Endothelial cell (in vitro differentiated cells): ENCODE results near the gene CUL4A. TPM values are rescaled to one million over a fixed set of nuclear protein-coding genes. Genes with fewer than 3 reads are reported as not detected.
A peak's percentile ranks its signal among the peaks of the same experiment; 100 is the strongest.

ENCODE experiments used
- DNase-seq: peaks from one replicate; pipeline ENCODE4 v3.0.0; 2021; ENCODE audit warnings: low spot score
- H3K27ac Mint-ChIP-seq: one replicate; pipeline ENCODE4 v1.8.0; 2021; ENCODE audit warnings: mixed read lengths, inconsistent platforms; ENCODE audit not compliant: unreplicated experiment
- H3K27me3 Mint-ChIP-seq: one replicate; pipeline ENCODE4 v1.8.0; 2021; ENCODE audit warnings: mild to moderate bottlenecking, moderate library complexity, mixed read lengths, inconsistent platforms; ENCODE audit not compliant: unreplicated experiment
- H3K36me3 Mint-ChIP-seq: one replicate; pipeline ENCODE4 v1.8.0; 2021; ENCODE audit warnings: mild to moderate bottlenecking, low read depth, mixed read lengths, inconsistent platforms; ENCODE audit not compliant: unreplicated experiment
- H3K4me1 Mint-ChIP-seq: one replicate; pipeline ENCODE4 v1.8.0; 2021; ENCODE audit warnings: mild to moderate bottlenecking, mixed read lengths, inconsistent platforms; ENCODE audit not compliant: unreplicated experiment
- H3K4me3 Mint-ChIP-seq: one replicate; pipeline ENCODE4 v1.8.0; 2021; ENCODE audit warnings: mild to moderate bottlenecking, mixed read lengths, inconsistent platforms; ENCODE audit not compliant: unreplicated experiment
- H3K9me3 Mint-ChIP-seq: one replicate; pipeline ENCODE4 v1.8.0; 2021; ENCODE audit warnings: mixed read lengths, inconsistent platforms; ENCODE audit not compliant: unreplicated experiment
- total RNA-seq: library from RNA; stranded (reverse); fragmentation: NEBNext Ultra II Directional; extraction: Animal tissue kit (Norgen Biotek cat#: 25700); gene quantifications from one replicate; pipeline ENCODE4 v1.2.1, GENCODE V29; 2021; ENCODE audit not compliant: unreplicated experiment
- TF ChIP-seq, protein P1 (sequence below): fragments of 200-600 bp; sonication (generic); IDR thresholded peaks from one replicate; pipeline ENCODE4 v1.5.0; 2021; ENCODE audit warnings: antibody characterized with exemption; ENCODE audit not compliant: unreplicated experiment

Gene CUL4A
- total RNA-seq, 1 donor from 2014 or later, result 55.8 TPM

DNA sequence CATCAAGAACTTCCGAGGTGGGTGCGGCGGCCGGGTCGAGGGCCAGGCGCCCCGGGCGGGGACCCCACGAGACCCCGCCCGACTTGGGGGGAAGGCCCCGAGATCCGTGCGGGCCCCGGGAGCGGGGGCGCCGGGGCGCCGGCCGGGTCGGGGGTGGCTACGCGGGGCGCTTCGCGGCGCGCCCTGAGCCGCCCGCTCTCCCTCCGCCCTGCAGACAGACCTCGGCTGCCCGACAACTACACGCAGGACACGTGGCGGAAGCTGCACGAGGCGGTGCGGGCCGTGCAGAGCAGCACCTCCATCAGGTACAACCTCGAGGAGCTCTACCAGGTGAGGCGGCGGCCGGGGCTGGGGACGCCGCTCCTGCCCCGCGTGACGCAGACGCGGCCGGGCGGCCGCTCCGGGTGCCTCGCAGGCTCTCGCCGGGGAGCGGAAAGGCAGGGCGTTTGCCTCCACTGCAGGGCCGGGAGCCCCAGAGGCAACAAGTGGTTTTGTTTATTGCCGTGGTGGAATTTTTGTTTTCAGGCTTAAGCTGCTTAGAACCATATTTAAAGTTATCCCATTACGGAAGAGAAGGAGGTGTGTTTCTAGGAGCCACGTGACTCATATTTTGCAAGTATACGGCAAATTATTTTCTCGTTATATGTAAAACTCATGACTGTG, 477 bp downstream of the CUL4A start:
- Mint-ChIP-seq H3K27ac (peak overlapping the region; percentile 84), H3K36me3 (peaks cover 9% of the 10 kb centered on the region), H3K4me3 (peak overlapping the region; percentile 91), H3K9me3 (no peaks in the 10 kb centered on the region), H3K4me1 (peaks cover 22% of the 10 kb centered on the region), H3K27me3 (peaks cover 8% of the 10 kb centered on the region)
- TF ChIP-seq, protein P1, sequence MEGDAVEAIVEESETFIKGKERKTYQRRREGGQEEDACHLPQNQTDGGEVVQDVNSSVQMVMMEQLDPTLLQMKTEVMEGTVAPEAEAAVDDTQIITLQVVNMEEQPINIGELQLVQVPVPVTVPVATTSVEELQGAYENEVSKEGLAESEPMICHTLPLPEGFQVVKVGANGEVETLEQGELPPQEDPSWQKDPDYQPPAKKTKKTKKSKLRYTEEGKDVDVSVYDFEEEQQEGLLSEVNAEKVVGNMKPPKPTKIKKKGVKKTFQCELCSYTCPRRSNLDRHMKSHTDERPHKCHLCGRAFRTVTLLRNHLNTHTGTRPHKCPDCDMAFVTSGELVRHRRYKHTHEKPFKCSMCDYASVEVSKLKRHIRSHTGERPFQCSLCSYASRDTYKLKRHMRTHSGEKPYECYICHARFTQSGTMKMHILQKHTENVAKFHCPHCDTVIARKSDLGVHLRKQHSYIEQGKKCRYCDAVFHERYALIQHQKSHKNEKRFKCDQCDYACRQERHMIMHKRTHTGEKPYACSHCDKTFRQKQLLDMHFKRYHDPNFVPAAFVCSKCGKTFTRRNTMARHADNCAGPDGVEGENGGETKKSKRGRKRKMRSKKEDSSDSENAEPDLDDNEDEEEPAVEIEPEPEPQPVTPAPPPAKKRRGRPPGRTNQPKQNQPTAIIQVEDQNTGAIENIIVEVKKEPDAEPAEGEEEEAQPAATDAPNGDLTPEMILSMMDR, result no peak
- peak; percentile 47 for DNase-seq

- TF ChIP-seq, protein P1, result no peak
- peaks cover 5% of the 10 kb centered on the region for H3K36me3 Mint-ChIP-seq
- peaks cover 20% of the 10 kb centered on the region for H3K4me1 Mint-ChIP-seq
- no peak for DNase-seq
- peak overlapping the region; percentile 91 for H3K4me3 Mint-ChIP-seq
- H3K9me3 Mint-ChIP-seq, result no peaks in the 10 kb centered on the region
- peaks cover 8% of the 10 kb centered on the region for H3K27me3 Mint-ChIP-seq
- no peak overlapping the region for H3K27ac Mint-ChIP-seq
Measured at GRCh38 chr13:113210833-113211232, 1.4 kb downstream of the CUL4A start.

DNA sequence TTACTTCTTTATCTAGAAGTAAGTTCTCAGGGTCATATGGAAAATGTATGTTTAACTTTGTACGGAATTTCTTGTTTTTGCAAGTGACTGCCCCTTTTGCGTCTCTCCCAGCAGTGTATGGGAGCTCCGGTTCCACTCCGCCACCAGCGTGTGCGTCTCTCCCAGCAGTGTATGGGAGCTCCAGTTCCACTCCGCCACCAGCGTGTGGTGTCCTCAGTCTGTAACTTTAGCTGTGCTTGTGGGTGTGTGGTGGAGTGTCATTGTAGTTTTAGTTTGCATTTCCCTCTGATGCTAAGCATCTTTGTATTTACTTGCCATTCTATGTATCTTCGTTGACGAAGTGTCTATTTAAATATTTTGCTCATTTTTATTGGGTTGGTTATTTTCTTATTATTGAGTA, 2.4 kb downstream of the CUL4A start:
- Mint-ChIP-seq H3K27ac (no peak overlapping the region), H3K36me3 (peaks cover 5% of the 10 kb centered on the region), H3K27me3 (peaks cover 8% of the 10 kb centered on the region), H3K4me3 (peak overlapping the region; percentile 66), H3K4me1 (peaks cover 20% of the 10 kb centered on the region), H3K9me3 (no peaks in the 10 kb centered on the region)
- DNase-seq, result peak; percentile 46
- TF ChIP-seq, protein P1, result no peak

DNA sequence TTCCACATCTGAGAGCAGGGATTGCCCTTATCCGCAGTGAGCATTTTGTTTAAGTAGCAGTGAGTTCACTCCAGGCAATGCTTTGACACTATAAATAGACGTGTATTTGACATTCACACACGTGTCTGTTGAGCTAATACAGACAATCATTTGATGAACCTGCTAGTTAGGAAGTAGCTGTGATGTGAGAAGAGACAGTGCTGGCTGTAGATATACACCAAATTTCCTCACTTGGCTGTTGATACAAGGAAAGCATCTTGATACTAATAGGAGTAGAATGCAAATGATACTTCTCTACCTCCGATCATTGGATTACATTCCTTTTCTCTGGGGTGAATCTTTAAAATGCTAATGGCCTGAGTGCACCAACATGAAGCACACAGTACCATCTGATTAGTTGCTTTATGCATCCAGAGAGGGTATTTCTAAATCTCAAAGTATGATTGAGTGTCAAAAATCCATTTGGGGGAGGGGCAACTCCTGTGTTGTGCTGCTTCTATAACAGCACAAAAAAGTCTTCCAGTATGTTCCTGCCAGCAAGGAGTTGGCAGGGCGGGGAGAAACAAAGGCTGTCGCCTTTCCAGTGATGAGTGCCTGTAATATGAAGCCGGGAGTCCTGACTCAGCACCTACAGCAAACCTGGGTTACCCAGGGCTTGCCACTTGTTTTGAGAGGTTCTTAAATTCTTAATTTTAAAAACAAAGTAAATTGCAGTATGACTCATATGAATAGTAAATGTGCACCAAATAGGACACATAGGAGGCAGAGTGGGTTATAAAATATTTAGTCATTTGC, 7.0 kb downstream of the CUL4A start:
- Mint-ChIP-seq H3K4me1 (peaks cover 5% of the 10 kb centered on the region), H3K9me3 (no peaks in the 10 kb centered on the region), H3K36me3 (peaks cover 10% of the 10 kb centered on the region), H3K4me3 (no peak overlapping the region), H3K27ac (no peak overlapping the region), H3K27me3 (peaks cover under 1% of the 10 kb centered on the region)
- no peak for DNase-seq
- TF ChIP-seq, protein P1, result no peak

- Mint-ChIP-seq H3K27me3 (peaks cover 11% of the 10 kb centered on the region), H3K36me3 (peaks cover 24% of the 10 kb centered on the region), H3K27ac (no peak overlapping the region), H3K9me3 (no peaks in the 10 kb centered on the region), H3K4me3 (no peak overlapping the region), H3K4me1 (no peaks in the 10 kb centered on the region)
- DNase-seq, result no peak
- TF ChIP-seq, protein P1, result no peak
Measured at GRCh38 chr13:113218586-113218985, 9.2 kb downstream of the CUL4A start.
